Measurements from ENCODE around the gene TMEM205.

DNA sequence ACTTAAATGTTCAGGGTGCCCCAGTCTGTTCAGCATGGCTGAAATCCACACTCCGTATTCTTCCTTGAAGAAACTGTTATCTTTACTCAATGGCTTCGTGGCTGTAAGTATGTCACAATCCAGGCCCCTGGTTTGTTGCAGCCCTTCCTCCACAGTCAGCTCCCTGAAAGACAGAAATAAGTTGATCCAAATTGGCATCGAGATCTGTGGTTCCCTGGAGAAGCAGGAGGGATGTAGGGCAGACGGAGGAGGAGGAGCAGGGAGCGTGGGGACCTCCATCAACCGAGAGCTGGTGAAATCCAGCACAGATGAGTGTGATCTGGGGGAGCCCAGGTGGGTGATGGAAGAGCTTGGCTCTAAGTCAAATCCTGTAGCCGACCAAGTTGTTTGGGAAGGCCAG is 49.8 kb downstream of the TMEM205 start:
- TF ChIP-seq, protein P1, sequence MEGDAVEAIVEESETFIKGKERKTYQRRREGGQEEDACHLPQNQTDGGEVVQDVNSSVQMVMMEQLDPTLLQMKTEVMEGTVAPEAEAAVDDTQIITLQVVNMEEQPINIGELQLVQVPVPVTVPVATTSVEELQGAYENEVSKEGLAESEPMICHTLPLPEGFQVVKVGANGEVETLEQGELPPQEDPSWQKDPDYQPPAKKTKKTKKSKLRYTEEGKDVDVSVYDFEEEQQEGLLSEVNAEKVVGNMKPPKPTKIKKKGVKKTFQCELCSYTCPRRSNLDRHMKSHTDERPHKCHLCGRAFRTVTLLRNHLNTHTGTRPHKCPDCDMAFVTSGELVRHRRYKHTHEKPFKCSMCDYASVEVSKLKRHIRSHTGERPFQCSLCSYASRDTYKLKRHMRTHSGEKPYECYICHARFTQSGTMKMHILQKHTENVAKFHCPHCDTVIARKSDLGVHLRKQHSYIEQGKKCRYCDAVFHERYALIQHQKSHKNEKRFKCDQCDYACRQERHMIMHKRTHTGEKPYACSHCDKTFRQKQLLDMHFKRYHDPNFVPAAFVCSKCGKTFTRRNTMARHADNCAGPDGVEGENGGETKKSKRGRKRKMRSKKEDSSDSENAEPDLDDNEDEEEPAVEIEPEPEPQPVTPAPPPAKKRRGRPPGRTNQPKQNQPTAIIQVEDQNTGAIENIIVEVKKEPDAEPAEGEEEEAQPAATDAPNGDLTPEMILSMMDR (IDR thresholded peaks at IDR 0.05; ENCODE audit: insufficient read depth, low read length, poor library complexity, severe bottlenecking), result no peak
- no peak for TF ChIP-seq EZH2phosphoT487 (conservative IDR thresholded peaks at IDR 0.05; ENCODE audit: low read length)

Data from SU-DHL-6 (cell line).